Measurements from ENCODE around the gene CPSF4L. TPM values are rescaled to one million over a fixed set of nuclear protein-coding genes. Genes with fewer than 3 reads are reported as not detected.

The CPSF4L gene
- polyA plus RNA-seq, 1 of the 3 experiments (the other 2 are of a cell fraction), result 0.10 TPM

- Histone ChIP-seq H2AFZ (ENCODE audit: low read depth) (no peak overlapping the region), H3K9ac (no peak overlapping the region), H3K4me2 (no peak overlapping the region), H3K27me3 (ENCODE audit: insufficient read depth) (no peaks in the 10 kb centered on the region), H3K27ac (ENCODE audit: low read depth in 2 of 2, low read length in 1 of 2) (no peak overlapping the region), H3K36me3 (replicated peaks in 1 of 2; ENCODE audit: control insufficient read depth in 1 of 2, insufficient read depth in 2 of 2, low read length in 1 of 2) (peaks cover 9 to 30% of the 10 kb centered on the region in 2 experiments), H3K4me1 (ENCODE audit: control insufficient read depth in 1 of 2, insufficient read depth in 2 of 2, low read depth in 1 of 2, low read length in 1 of 2) (peaks cover 0 to 10% of the 10 kb centered on the region in 2 experiments; a peak in 1 of 4 replicates), H3K9me3 (no peaks in the 10 kb centered on the region), H4K20me1 (ENCODE audit: insufficient read depth) (no peaks in the 10 kb centered on the region), H3K79me2 (ENCODE audit: insufficient read depth) (no peaks in the 10 kb centered on the region), H3F3A (replicated peaks; ENCODE audit: insufficient read depth) (no peaks in the 10 kb centered on the region), H3K9me2 (no peaks in the 10 kb centered on the region), H3K4me3 (ENCODE audit: low read depth in 2 of 2, low read length in 1 of 2) (no peak overlapping the region)
- ChIA-PET CTCF (interaction anchor here (1.0 to 22.4 kb wide), 6 partner anchors 11 to 693 kb away, joined by 4 to 691 read pairs (median 6); a partner anchor contains a TSS), POLR2A (interaction anchor here (1.3 kb wide), 1 partner anchor 60 kb away, joined by 3 read pairs; no protein-coding TSS in a partner anchor)
- 94% methylated on average over 10 of the region's 10 CpGs for WGBS (ENCODE audit: low lambda C conversion rate)
- no peak for DNase-seq
- TF ChIP-seq RAD21 (IDR thresholded peaks at IDR 0.05; ENCODE audit: low read length) (no peak), SMC3 (IDR thresholded peaks at IDR 0.05; ENCODE audit: low read depth, low read length) (no peak), USF2 (IDR thresholded peaks at IDR 0.05; ENCODE audit: borderline replicate concordance, low read depth, low read length) (no peak), GABPA (IDR thresholded peaks at IDR 0.05; ENCODE audit: low read depth) (no peak), MAX (IDR thresholded peaks at IDR 0.05; ENCODE audit: low read depth) (no peak), USF1 (IDR thresholded peaks at IDR 0.05; ENCODE audit: borderline replicate concordance, low read depth) (no peak), RFX5 (IDR thresholded peaks at IDR 0.05; ENCODE audit: low read length) (no peak), REST (IDR thresholded peaks at IDR 0.05; ENCODE audit: low read depth, low read length) (no peak), PBX3 (IDR thresholded peaks at IDR 0.05) (no peak), MXI1 (IDR thresholded peaks at IDR 0.05; ENCODE audit: low read depth, low read length) (no peak)
Measured at GRCh38 chr17:73250851-73251640, 10.6 kb downstream of the CPSF4L start.
